Measurements from ENCODE around the gene UNC13A. TPM values are rescaled to one million over a fixed set of nuclear protein-coding genes. Genes with fewer than 3 reads are reported as not detected.

Gene UNC13A
- total RNA-seq, 1 experiment from 2014 or later = 0.03 TPM

GRCh38 chr19:17626456-17627015 is 61.6 kb downstream of the UNC13A start:
- DNase-seq (ENCODE audit: low spot score) = no peak

GRCh38 chr19:17625980-17626379 is 62.2 kb downstream of the UNC13A start:
- no peak for DNase-seq (ENCODE audit: low spot score)

- no peak for DNase-seq (ENCODE audit: low spot score)
Measured at GRCh38 chr19:17625043-17625442, 63.1 kb downstream of the UNC13A start.

GRCh38 chr19:17624314-17624991 is 63.7 kb downstream of the UNC13A start:
- DNase-seq (ENCODE audit: low spot score) = no peak

- DNase-seq (ENCODE audit: low spot score) = no peak
Measured at GRCh38 chr19:17623224-17623935, 64.8 kb downstream of the UNC13A start.

GRCh38 chr19:17620696-17621095 is 67.5 kb downstream of the UNC13A start:
- DNase-seq (ENCODE audit: low spot score) = no peak

- DNase-seq (ENCODE audit: low spot score) = no peak
Measured at GRCh38 chr19:17618936-17619335, 69.2 kb downstream of the UNC13A start.

GRCh38 chr19:17618281-17618903 is 69.8 kb downstream of the UNC13A start:
- no peak for DNase-seq (ENCODE audit: low spot score)

- no peak for DNase-seq (ENCODE audit: low spot score)
Measured at GRCh38 chr19:17617807-17618192, 70.4 kb downstream of the UNC13A start.

- peak; percentile 4 for DNase-seq (ENCODE audit: low spot score)
Measured at GRCh38 chr19:17616961-17617806, 71.0 kb downstream of the UNC13A start.

- no peak for DNase-seq (ENCODE audit: low spot score)
Measured at GRCh38 chr19:17616686-17616960, 71.5 kb downstream of the UNC13A start.

GRCh38 chr19:17615889-17616685 is 72.1 kb downstream of the UNC13A start:
- DNase-seq (ENCODE audit: low spot score) = no peak

- no peak for DNase-seq (ENCODE audit: low spot score)
Measured at GRCh38 chr19:17614476-17614875, 73.7 kb downstream of the UNC13A start.

GRCh38 chr19:17611462-17612244 is 76.5 kb downstream of the UNC13A start:
- DNase-seq (ENCODE audit: low spot score) = no peak

GRCh38 chr19:17610384-17610783 is 77.8 kb downstream of the UNC13A start:
- no peak for DNase-seq (ENCODE audit: low spot score)

GRCh38 chr19:17607936-17608335 is 80.2 kb downstream of the UNC13A start:
- no peak for DNase-seq (ENCODE audit: low spot score)

- no peak for DNase-seq (ENCODE audit: low spot score)
Measured at GRCh38 chr19:17606590-17607185, 81.5 kb downstream of the UNC13A start.

- peak; percentile 58 for DNase-seq (ENCODE audit: low spot score)
Measured at GRCh38 chr19:17605761-17606589, 82.2 kb downstream of the UNC13A start.

- no peak for DNase-seq (ENCODE audit: low spot score)
Measured at GRCh38 chr19:17605117-17605516, 83.0 kb downstream of the UNC13A start.
